Esophagus muscularis mucosa (tissue), 4 donors: Measurements from ENCODE around the gene PLEKHA8. TPM values are rescaled to one million over a fixed set of nuclear protein-coding genes. Genes with fewer than 3 reads are reported as not detected.

ENCODE experiments used
- DNase-seq: peaks from one replicate; pipeline ENCODE4 v3.0.0-alpha.2; 2017; ENCODE audit errors: extremely low spot score
- H3K27ac ChIP-seq, 4 donors: fragments of 200-600 bp; sonication (generic); replicated peaks in 1 of 4; 1 replicate in 3 of 4; 2 replicates in 1 of 4; pipeline ENCODE4 v1.5.1; 2016 to 2019; ENCODE audit warnings: mild to moderate bottlenecking in 1 of 4
- H3K27me3 ChIP-seq, 4 donors: fragments of 200-600 bp; sonication (generic); one replicate each; pipeline versions ENCODE4 v1.5.1 to v1.6.0; 2016 to 2019
- H3K36me3 ChIP-seq, 4 donors: fragments of 200-600 bp; sonication (generic); one replicate each; pipeline ENCODE4 v1.5.1; 2016 to 2019
- H3K4me1 ChIP-seq, 4 donors: fragments of 200-600 bp; sonication (generic); one replicate each; pipeline ENCODE4 v1.5.1; 2016 to 2019
- H3K4me3 ChIP-seq, 4 donors: fragments of 200-600 bp; sonication (generic); 1 replicate in 2 of 4; 2 replicates in 2 of 4; pipeline ENCODE4 v1.5.1; 2016 to 2019; ENCODE audit warnings: mild to moderate bottlenecking in 4 of 4, moderate library complexity in 1 of 4
- H3K9me3 ChIP-seq, 4 donors: fragments of 200-600 bp; sonication (generic); 1 replicate in 3 of 4; 2 replicates in 1 of 4; pipeline ENCODE4 v1.5.1; 2016 to 2019
- EP300 ChIP-seq: sonication (generic); formaldehyde crosslinking; IDR thresholded peaks from one replicate; pipeline ENCODE4 v1.6.1; 2017; ENCODE audit warnings: antibody characterized with exemption
- POLR2A ChIP-seq: fragments of 450-650 bp; IDR thresholded peaks from one replicate; pipeline ENCODE4 v1.6.1; 2017; ENCODE audit warnings: antibody characterized with exemption, moderate library complexity, mild to moderate bottlenecking, low read depth
- POLR2AphosphoS5 ChIP-seq, 2 donors: sonication (generic); formaldehyde crosslinking; IDR thresholded peaks; one replicate each; pipeline ENCODE4 v1.6.1; 2017; ENCODE audit warnings: antibody characterized with exemption in 2 of 2
- WGBS: methylation state at CpG from one replicate; pipeline ENCODE4 v1.1.5; 2018; 5-methylcytosine and 5-hydroxymethylcytosine counted together
- intact Hi-C: fragments of 100-400 bp; cut with DNase I; formaldehyde crosslinking; loops from one replicate; pipeline ENCODE4 v1.15.1; 2023
- total RNA-seq, 4 donors: library from RNA; depleted of rRNA; stranded (reverse); fragments of >200 nt; gene quantifications; one replicate each; pipeline versions ENCODE4 v1.1.0 to v1.2.1, GENCODE V29; 2016
- TF ChIP-seq, protein P1 (sequence below), 3 experiments: fragments of 200-600 bp in 2 of 3; fragments of 450-650 bp in 1 of 3; sonication (generic) in 2 of 3; IDR thresholded peaks; one replicate each; pipeline ENCODE4 v1.5.1; 2017 to 2019; ENCODE audit warnings: antibody characterized with exemption in 3 of 3, mild to moderate bottlenecking in 2 of 3, moderate library complexity in 1 of 3

PLEKHA8 gene
- total RNA-seq, 4 donors from 2014 or later, result 6.6 to 11.9 (median 10.2) TPM

DNA sequence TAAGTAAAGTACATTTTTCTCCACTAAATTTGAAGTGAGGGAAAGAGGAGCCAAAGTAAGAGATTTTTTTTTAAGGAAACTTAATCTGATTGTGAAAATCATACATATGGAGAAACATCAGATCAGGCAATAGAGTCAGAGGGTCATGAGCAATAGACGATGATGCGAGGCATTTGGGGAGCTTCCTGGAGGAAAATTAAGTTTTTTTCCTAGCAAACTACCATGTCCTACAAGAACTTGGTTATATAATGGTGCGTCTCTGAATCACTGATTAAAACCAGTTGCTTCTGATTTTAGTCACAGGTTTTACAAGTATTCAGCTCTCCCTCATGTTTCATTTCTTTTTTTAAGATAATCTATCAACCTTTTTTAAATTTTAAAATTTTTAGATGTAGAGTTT, 54.5 kb downstream of the PLEKHA8 start:
- WGBS, result 86% methylated on average over 3 of the region's 3 CpGs
- Histone ChIP-seq H3K27ac (no peak overlapping the region), H3K4me3 (no peak overlapping the region), H3K36me3 (peaks cover 0 to 39% (median 18%) of the 10 kb centered on the region in 4 donors), H3K27me3 (no peaks in the 10 kb centered on the region), H3K9me3 (no peaks in the 10 kb centered on the region), H3K4me1 (no peaks in the 10 kb centered on the region)
- intact Hi-C loops, result loop anchor here (5.0 kb wide), 1 partner anchor 50 kb away; the partner anchor contains the start of gene MTURN
- no peak for DNase-seq
- TF ChIP-seq EP300 (no peak), POLR2AphosphoS5 (IDR thresholded peaks at IDR 0.05) (no peak)
- TF ChIP-seq, protein P1, sequence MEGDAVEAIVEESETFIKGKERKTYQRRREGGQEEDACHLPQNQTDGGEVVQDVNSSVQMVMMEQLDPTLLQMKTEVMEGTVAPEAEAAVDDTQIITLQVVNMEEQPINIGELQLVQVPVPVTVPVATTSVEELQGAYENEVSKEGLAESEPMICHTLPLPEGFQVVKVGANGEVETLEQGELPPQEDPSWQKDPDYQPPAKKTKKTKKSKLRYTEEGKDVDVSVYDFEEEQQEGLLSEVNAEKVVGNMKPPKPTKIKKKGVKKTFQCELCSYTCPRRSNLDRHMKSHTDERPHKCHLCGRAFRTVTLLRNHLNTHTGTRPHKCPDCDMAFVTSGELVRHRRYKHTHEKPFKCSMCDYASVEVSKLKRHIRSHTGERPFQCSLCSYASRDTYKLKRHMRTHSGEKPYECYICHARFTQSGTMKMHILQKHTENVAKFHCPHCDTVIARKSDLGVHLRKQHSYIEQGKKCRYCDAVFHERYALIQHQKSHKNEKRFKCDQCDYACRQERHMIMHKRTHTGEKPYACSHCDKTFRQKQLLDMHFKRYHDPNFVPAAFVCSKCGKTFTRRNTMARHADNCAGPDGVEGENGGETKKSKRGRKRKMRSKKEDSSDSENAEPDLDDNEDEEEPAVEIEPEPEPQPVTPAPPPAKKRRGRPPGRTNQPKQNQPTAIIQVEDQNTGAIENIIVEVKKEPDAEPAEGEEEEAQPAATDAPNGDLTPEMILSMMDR (IDR thresholded peaks at IDR 0.05), result no peak

DNA sequence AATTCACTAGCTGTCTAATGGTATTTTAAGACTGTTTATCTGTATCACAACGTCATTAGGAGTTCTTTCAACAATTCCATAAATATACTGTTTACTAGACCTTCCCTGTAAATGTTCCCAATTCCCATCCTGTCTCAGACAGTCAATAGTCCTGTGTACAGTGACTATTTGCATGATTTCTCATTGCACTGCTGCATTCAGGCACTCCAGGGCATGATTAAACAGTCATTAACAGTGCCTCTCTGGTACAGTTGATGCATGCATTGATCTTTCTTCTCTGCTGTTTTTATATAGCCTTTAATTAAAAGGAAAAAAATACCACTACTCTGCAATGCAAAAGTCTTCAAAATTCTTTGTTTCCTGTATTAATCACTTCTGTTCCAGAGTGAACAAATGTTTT, 55.1 kb downstream of the PLEKHA8 start:
- no peaks in the 10 kb centered on the region for H3K4me1 ChIP-seq
- DNase-seq, result no peak
- H3K27me3 ChIP-seq, result no peaks in the 10 kb centered on the region
- TF ChIP-seq, protein P1 (IDR thresholded peaks at IDR 0.05), result no peak
- TF ChIP-seq POLR2A (no peak), POLR2AphosphoS5 (IDR thresholded peaks at IDR 0.05) (no peak), EP300 (no peak)
- H3K36me3 ChIP-seq, result peaks cover 0 to 38% (median 16%) of the 10 kb centered on the region in 4 donors
- no peaks in the 10 kb centered on the region for H3K9me3 ChIP-seq
- 39% methylated on average over 1 of the region's 1 CpG for WGBS
- no peak overlapping the region for H3K27ac ChIP-seq
- H3K4me3 ChIP-seq, result no peak overlapping the region
- intact Hi-C loops, result loop anchor here (5.0 kb wide), 1 partner anchor 49 kb away; the partner anchor contains the start of gene MTURN

DNA sequence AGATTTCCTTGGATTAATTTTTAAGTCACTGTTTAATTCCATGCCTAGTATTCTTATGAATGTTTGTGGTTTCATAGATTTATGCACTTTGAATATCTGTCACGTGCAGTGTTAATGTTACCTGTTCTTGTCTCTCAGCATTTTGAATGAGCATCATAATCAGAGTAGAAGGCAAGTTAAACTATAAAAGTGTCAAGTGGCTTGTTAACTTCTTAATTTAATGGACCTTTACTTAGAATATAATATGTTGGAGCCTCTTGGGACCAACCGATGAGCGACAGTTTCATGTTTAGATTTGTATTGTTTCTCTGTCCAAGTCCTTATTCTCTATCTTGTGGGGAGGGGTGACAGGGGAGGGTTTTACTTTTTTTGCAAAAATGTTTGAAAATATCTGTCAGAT, 56.0 kb downstream of the PLEKHA8 start:
- DNase-seq, result no peak
- 87% methylated on average over 3 of the region's 3 CpGs for WGBS
- peaks cover 0 to 30% (median 10%) of the 10 kb centered on the region in 4 donors for H3K36me3 ChIP-seq
- no peak for TF ChIP-seq EP300
- TF ChIP-seq, protein P1 (IDR thresholded peaks at IDR 0.05), result no peak
- TF ChIP-seq POLR2A, result no peak
- TF ChIP-seq POLR2AphosphoS5 (IDR thresholded peaks at IDR 0.05), result no peak
- no peak overlapping the region for H3K4me3 ChIP-seq
- no peak overlapping the region for H3K27ac ChIP-seq
- intact Hi-C loops, result loop anchor here (5.0 kb wide), 1 partner anchor 48 kb away; the partner anchor contains the start of gene MTURN
- H3K9me3 ChIP-seq, result no peaks in the 10 kb centered on the region
- no peaks in the 10 kb centered on the region for H3K27me3 ChIP-seq
- H3K4me1 ChIP-seq, result no peaks in the 10 kb centered on the region

DNA sequence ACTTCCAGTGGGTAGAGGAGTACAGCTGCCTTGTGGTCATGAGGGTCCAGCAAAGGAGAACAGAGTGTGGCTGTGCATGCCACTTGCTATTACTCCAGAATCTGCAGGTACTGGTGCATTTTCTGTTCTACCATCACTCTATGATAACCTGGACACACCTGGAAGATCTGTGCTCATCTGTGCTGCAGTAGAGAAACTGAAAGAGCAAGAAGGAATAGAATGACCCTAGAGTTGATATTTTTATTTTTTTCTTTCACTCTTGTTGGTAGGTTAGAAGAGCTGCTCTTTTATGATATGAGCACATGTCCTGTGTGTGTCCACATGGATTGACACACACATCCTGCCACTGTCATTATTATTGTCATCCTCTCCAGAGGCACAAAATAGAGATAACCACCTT, 58.3 kb downstream of the PLEKHA8 start:
- Histone ChIP-seq H3K36me3 (peaks cover 0 to 18% (median 2%) of the 10 kb centered on the region in 4 donors), H3K4me1 (no peaks in the 10 kb centered on the region), H3K27me3 (no peaks in the 10 kb centered on the region), H3K27ac (no peak overlapping the region), H3K4me3 (no peak overlapping the region), H3K9me3 (no peaks in the 10 kb centered on the region)
- no peak for DNase-seq
- TF ChIP-seq, protein P1 (IDR thresholded peaks at IDR 0.05), result no peak
- no peak for TF ChIP-seq EP300
- no peak for TF ChIP-seq POLR2A
- no peak for TF ChIP-seq POLR2AphosphoS5 (IDR thresholded peaks at IDR 0.05)
- intact Hi-C loops, result no loop called here

DNA sequence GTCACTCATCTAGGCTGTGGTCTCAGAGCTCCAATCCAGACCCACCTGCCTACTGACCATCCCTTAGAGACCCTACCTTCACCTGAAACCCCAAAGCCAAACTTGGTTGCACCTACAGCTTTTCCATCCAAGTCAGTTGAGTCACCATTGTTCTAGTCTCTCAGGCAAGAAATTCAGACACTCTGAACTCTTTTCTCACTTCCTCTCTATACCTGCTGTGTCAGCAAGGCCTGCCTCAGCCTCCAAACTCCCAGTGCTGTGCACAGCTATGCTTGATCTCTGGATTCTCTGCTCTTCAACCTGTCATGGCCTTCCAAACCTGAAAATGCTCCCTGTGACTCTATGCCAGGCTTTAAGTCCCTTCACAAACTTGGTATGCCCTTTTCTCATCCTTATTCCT, 59.2 kb downstream of the PLEKHA8 start:
- intact Hi-C loops, result no loop called here
- DNase-seq, result no peak
- peaks cover 0 to 10% (median 0%) of the 10 kb centered on the region in 4 donors for H3K36me3 ChIP-seq
- no peaks in the 10 kb centered on the region for H3K9me3 ChIP-seq
- no peak overlapping the region for H3K27ac ChIP-seq
- TF ChIP-seq, protein P1 (IDR thresholded peaks at IDR 0.05), result no peak
- no peak for TF ChIP-seq EP300
- TF ChIP-seq POLR2A, result no peak
- no peak for TF ChIP-seq POLR2AphosphoS5 (IDR thresholded peaks at IDR 0.05)
- H3K4me3 ChIP-seq, result no peak overlapping the region
- H3K4me1 ChIP-seq, result peaks cover 0 to 3% (median 0%) of the 10 kb centered on the region in 4 donors
- no peaks in the 10 kb centered on the region for H3K27me3 ChIP-seq
